AG09319 (cell line): Measurements from ENCODE around the gene PHF12.
A peak's percentile ranks its signal among the peaks of the same experiment; 100 is the strongest.

Experiments
- DNase-seq: peaks from one replicate; pipeline ENCODE4 v3.0.0-alpha.2; 2010; ENCODE audit warnings: low read depth; ENCODE audit errors: extremely low read depth
- CTCF ChIP-seq: IDR thresholded peaks from 2 replicates; pipeline ENCODE4 v1.5.1; 2011; ENCODE audit warnings: low read depth, mild to moderate bottlenecking, inconsistent platforms, low read length, moderate library complexity

The PHF12 gene

GRCh38 chr17:28928061-28928460, 23.3 kb downstream of the PHF12 start:
- no peak for TF ChIP-seq CTCF
- no peak for DNase-seq

DNA sequence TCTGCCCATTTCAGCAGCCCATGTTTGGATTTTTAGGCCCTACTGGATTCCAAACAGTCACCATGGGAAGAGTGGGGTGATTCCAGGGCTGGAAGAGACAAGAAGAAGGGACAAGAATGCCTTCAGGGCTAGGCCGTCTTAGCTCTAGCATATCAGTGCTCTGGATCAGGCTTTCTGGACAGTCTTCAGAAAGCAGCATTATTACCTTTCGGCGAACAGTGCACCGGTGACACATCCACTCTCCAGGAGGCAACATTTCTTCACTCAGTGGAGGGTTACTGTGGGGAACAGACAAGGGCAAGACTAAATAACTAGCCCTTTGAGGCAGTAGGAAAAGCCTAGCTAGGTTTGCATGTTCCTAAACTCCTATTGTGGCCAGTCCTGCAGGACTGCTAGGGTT, 24.5 kb downstream of the PHF12 start:
- TF ChIP-seq CTCF = no peak
- no peak for DNase-seq

DNA sequence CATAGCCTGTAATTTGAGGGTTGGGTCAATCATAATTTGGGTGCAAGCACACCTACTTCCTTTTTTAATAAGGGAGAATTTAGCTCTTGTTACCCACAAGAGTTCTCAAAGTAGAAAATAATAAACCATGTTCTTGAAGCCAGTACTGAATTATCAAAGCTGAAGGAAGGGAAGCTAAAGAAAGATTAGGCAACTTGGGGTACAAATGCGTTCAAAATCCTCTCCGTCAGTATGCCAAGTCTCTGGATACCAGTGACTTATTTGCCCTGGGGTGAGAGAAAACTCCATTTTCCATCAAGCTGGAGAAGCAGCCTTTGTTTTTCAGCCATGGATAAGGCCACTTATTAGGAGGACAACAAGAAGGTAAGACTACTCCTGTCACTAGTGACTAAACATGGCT, 25.0 kb downstream of the PHF12 start:
- no peak for DNase-seq
- no peak for TF ChIP-seq CTCF

DNA sequence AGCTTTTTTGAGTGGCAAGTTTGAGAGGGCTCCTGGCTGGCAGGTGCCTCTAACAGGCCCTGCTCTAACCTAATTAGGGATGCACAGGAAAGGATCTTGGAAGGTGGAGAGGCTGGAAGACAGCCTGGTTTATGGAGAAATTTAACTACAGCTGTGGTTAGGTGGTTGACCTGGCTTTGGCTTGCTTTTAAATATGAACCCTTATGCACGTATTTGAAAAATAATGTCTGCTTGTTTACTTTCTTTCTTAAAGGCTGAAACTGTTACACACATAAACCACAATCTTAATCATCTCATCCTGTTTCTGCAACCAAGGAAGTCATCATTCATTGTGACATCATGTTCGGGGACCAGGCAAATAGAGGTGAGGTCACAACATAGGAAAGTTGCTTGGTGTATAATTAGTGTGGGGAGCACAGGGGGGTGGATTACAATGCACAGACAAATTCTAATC, 25.4 kb downstream of the PHF12 start:
- TF ChIP-seq CTCF = no peak
- DNase-seq = peak; percentile 57

- TF ChIP-seq CTCF = no peak
- no peak for DNase-seq
These were observed 31.1 kb downstream of the PHF12 start for GRCh38 chr17:28920201-28920600.

DNA sequence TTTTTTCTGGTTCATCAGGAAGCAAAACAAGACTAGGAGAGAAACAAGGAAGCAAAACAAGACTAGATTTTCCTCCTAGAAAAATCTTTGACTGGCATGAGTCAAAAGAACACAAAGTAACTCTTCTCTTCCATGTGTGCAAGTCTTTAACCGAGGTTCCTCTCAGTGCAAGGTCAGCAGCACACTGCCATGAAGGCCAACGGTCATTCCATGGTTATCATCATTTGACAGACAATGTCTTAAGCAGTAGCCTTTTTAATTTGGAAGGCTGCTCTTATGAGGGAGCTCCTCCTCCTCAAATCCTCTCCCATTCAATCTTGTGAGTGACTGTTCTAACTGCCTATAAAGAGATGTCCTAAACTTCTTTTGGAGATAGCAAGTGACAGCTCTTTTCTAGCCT, 33.0 kb downstream of the PHF12 start:
- DNase-seq = no peak
- TF ChIP-seq CTCF = no peak

DNA sequence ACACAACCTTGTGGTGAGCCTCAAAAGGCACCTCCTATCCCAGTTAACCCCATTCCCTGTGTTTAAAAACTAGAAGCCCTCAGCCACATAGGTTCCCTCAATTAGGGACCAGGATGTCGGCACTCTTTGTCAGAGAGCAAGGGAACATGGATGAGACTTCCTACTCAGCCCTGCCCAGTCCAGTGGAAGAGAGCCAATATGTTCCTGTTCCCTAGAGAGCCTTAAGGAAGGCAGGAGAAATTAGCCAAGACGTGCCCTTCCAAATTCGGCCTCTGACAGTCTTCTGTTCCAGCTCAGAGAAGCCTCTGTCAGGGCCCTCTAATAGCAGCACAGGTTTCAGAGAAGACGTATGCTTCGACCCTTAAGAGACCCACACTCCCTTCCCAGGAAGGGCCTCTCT, 33.9 kb downstream of the PHF12 start:
- TF ChIP-seq CTCF = no peak
- no peak for DNase-seq

GRCh38 chr17:28917029-28917428, 34.3 kb downstream of the PHF12 start:
- no peak for DNase-seq
- TF ChIP-seq CTCF = no peak
